Hepatocyte (in vitro differentiated cells): ENCODE data around the gene CD177.

Experiments
- EZH2phosphoT487 ChIP-seq: fragments of 200-600 bp; sonication (generic); IDR thresholded peaks from one replicate; pipeline ENCODE4 v1.6.1; 2018; ENCODE audit warnings: antibody characterized with exemption, mild to moderate bottlenecking, low read depth, moderate library complexity; ENCODE audit not compliant: unreplicated experiment, severe bottlenecking
- TF ChIP-seq, protein P1 (sequence below): fragments of 200-600 bp; sonication (generic); IDR thresholded peaks from 2 replicates; pipeline ENCODE4 v1.5.1; 2016; ENCODE audit warnings: antibody characterized with exemption, mild to moderate bottlenecking; ENCODE audit not compliant: poor library complexity

GRCh38 chr19:43409415-43409814 lies 55.9 kb downstream of the CD177 start:
- TF ChIP-seq, protein P1, sequence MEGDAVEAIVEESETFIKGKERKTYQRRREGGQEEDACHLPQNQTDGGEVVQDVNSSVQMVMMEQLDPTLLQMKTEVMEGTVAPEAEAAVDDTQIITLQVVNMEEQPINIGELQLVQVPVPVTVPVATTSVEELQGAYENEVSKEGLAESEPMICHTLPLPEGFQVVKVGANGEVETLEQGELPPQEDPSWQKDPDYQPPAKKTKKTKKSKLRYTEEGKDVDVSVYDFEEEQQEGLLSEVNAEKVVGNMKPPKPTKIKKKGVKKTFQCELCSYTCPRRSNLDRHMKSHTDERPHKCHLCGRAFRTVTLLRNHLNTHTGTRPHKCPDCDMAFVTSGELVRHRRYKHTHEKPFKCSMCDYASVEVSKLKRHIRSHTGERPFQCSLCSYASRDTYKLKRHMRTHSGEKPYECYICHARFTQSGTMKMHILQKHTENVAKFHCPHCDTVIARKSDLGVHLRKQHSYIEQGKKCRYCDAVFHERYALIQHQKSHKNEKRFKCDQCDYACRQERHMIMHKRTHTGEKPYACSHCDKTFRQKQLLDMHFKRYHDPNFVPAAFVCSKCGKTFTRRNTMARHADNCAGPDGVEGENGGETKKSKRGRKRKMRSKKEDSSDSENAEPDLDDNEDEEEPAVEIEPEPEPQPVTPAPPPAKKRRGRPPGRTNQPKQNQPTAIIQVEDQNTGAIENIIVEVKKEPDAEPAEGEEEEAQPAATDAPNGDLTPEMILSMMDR, result no peak
- no peak for TF ChIP-seq EZH2phosphoT487
